GM12872 (cell line): ENCODE results near the gene ZNF343.

Experiments used
- CTCF ChIP-seq: IDR thresholded peaks from 3 replicates; pipeline ENCODE4 v1.5.1; 2011; ENCODE audit warnings: low read depth, mild to moderate bottlenecking, low read length, moderate library complexity; ENCODE audit not compliant: insufficient read depth

The ZNF343 gene

GRCh38 chr20:2470423-2471193 lies 38.1 kb downstream of the ZNF343 start, which contains the start of gene SNRPB:
Gene SNRPB, minus strand, starts transcription at chr20:2470789. Its CDS starts 99 bp downstream, at chr20:2470690.
- TF ChIP-seq CTCF: no peak

- no peak for TF ChIP-seq CTCF
Measured at GRCh38 chr20:2469991-2470422, 38.7 kb downstream of the ZNF343 start.

DNA sequence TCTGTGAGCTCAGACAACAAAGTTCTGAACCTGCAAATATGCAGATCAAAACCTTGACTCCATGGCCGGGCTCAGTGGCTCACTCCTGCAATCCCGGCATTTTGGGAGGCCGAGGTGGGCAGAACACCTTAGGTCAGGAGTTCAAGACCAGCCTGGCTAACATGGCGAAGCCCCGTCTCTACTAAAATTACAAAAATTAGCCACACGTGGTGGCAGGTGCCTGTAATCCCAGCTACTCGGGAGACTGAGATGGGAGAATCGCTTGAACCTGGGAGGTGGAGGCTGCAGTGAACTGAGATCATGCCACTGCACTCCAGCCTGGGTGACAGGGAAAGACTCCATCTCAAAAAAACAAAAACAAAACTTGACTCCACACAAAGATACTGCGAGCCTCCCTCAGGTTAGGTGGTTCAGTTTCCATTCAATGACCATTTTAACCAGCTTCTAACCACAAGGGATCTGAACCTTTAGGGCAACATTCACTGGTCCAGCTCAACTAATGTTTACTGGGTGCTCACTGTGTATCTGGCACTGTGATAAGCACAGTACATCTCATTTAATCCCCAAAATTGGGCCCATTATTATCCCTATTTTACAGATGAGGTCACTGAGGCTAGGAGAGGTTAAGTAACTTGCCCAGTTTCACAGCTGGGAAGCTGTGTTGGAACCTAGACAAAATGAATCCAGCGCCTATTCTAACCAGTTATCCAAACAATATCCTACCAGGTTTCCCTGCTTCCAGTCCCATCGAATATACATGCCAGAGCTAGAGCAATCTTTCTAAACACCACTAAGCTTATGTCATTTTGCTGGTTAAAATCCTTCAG lies 39.9 kb downstream of the ZNF343 start:
- TF ChIP-seq CTCF: no peak

- TF ChIP-seq CTCF: no peak
Measured at GRCh38 chr20:2467412-2467811, 41.3 kb downstream of the ZNF343 start.

DNA sequence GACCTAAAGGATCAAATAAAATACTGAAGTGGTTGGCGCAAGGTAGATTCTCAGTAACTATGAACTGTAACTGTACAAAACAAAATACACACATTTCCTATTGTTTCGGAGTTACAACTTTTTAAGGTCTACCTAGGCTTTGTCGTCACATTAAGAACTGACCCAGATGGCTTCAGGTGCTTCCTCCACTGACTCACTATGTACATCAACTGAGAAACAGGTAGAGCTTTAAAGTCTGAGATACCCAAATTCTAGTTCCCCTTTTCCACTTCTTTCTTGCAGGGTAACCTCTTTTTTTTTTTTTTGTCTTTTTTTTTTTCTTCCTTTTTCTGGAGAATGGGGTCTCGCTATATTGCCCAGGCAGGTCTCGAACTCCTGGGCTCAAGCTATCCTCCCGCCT lies 43.6 kb downstream of the ZNF343 start:
- no peak for TF ChIP-seq CTCF

DNA sequence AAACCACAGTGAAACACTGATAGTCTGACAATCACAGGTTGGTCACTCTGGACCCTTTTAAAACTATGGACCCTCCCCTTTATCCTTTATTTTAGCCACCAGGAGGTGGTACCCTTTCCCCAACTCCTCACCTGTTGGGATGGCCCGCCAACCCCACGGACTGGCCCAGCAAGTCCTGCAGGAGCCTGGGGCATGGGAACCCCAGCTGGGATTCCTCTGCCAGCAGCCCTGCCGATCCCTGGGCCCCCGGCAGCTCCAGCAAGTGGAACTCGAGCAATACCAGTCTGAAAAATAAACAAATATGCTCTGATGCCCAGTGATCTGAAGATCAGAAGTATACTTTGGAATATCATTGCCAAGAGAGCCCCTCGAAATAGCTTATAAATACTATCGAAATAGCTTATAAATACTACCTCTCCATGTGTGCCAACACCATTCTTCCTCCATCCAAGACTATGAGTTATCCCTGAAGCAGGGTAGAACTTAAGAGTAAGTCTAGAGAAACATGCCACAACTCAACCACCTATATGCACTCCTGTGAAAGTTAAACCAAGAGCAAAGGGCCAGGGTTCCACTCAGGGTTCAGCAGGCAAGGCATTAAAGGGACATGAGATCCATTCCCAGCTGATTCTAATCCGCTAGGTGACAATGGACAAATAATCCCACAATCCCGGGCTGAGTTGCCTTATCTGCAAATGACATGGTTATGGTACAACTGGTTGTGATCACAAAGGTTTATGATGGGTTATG lies 44.9 kb downstream of the ZNF343 start:
- TF ChIP-seq CTCF: no peak

DNA sequence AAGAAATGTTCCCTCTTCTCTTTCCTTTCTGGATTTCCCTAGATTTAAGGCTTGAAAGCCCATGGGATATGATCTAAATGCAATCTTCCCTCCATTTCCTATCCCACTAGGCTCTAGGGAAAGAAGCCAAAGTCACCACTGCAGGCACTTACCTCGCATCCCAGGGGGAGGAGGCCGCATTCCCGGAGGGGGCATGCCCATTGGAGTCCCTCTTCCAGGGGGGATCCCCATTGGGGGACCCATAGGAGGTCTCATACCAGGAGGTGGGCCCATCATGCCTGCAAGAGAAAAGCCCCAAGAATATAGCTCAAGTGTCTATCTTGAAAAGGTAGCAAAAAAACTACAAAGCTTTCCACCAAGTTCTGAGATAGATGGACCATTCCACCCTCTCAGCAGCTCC lies 46.2 kb downstream of the ZNF343 start:
- TF ChIP-seq CTCF: no peak
